Measurements from ENCODE around the gene APH1A. TPM values are rescaled to one million over a fixed set of nuclear protein-coding genes. Genes with fewer than 3 reads are reported as not detected.

Gene APH1A
- total and polyA plus RNA-seq, 4 experiments from 2014 or later: 45.1 to 120 (median 94.8) TPM

DNA sequence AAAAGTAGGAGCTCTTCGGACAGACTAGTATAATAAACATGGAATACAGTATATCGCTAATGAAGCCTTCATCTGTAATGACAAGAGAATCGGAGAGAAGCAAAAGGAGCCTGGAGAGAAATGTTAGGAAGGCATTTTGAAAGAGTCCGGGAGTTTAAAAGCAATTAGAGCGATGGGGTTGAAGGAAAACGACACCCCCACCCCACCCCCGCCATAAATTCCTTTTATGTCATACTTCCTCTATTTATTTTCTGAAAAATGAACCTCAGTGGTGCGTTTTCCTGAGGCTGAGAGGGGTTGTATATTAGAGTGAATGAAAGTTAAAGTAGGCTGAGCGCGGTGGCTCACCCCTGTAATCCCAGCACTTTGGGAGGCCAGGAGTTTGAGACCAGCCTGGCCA is 635 bp upstream of the APH1A start:
- POLR2A ChIA-PET (ENCODE audit: partially characterized antibody): interaction anchor here (0.5 to 2.6 kb wide), 17 partner anchors 9 to 383 kb away, joined by 3 to 37 read pairs (median 4); partner anchors contain the start of genes ANP32E, CIART, MCL1 and RPRD2
- intact Hi-C loops (cut with micrococcal nuclease): loop anchor here (2.0 kb wide), 1 partner anchor 13 kb away; the partner anchor contains the start of gene CIART
- H3K36me3 Mint-ChIP-seq: peaks cover 33 to 59% of the 10 kb centered on the region in 2 donors
- CTCF ChIA-PET (ENCODE audit: partially characterized antibody): interaction anchor here (1.0 to 1.5 kb wide), 4 partner anchors 13 to 652 kb away, joined by 3 to 4 read pairs (median 3); no protein-coding TSS in a partner anchor
- H3K27ac Mint-ChIP-seq: peak overlapping the region; percentile 96 to 99 (median 99)
- peaks cover 18 to 35% (median 27%) of the 10 kb centered on the region in 4 donors for H3K4me1 Mint-ChIP-seq
- H3K9me3 ChIP-seq (ENCODE audit: control insufficient read depth in 1 of 2, low read length in 2 of 2): no peaks in the 10 kb centered on the region
- H3K27me3 Mint-ChIP-seq: no peaks in the 10 kb centered on the region
- H3K4me3 Mint-ChIP-seq: peak overlapping the region; percentile 92 to 99 (median 97)
- no peak for DNase-seq
- peaks cover 24% of the 10 kb centered on the region for H3K4me1 ChIP-seq (ENCODE audit: insufficient read depth, low read length)
- H3K36me3 ChIP-seq (ENCODE audit: insufficient read depth, low read length): peaks cover 28% of the 10 kb centered on the region
- peak overlapping the region; percentile 83 to 85 for H3K4me3 ChIP-seq (ENCODE audit: low read length in 2 of 2)
- no peaks in the 10 kb centered on the region for H3K27me3 ChIP-seq (ENCODE audit: insufficient read depth, low read length)
- peak overlapping the region; percentile 96 for H3K27ac ChIP-seq (ENCODE audit: low read depth, low read length)
- H3K9me3 Mint-ChIP-seq: peaks cover 0 to 2% (median 0%) of the 10 kb centered on the region in 8 donors

DNA sequence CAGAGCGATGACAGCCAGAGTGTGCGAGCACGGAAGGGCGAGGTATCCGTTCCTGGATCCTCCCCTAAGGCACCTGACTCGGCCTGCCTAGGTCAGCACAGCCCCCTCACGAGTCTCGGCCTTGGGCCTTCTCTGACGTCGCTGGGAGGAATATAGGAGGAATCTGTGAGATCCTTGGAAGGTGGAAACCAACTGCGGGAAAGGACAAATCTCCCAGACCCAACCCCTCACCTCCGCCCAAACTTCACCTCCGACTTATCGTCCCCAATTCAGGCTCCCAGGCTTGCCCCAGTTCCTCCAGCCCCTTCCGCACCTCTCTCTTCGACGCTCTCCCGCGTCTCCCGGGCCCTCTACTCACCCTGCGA is 494 bp downstream of the APH1A start:
- Mint-ChIP-seq H3K36me3 (peaks cover 28 to 59% of the 10 kb centered on the region in 2 donors), H3K9me3 (peaks cover 0 to 2% (median 0%) of the 10 kb centered on the region in 8 donors), H3K27me3 (no peaks in the 10 kb centered on the region), H3K4me1 (peaks cover 18 to 35% (median 27%) of the 10 kb centered on the region in 4 donors), H3K4me3 (peak overlapping the region; percentile 92 to 99 (median 97)), H3K27ac (peak overlapping the region; percentile 96 to 99 (median 99))
- POLR2A ChIA-PET (ENCODE audit: partially characterized antibody): interaction anchor here (0.9 to 2.6 kb wide), 9 partner anchors 8 to 382 kb away, joined by 3 to 37 read pairs (median 7); partner anchors contain the start of genes ANP32E, CIART and RPRD2
- DNase-seq: peak; percentile 53 to 70 (median 59)
- Histone ChIP-seq H3K4me1 (ENCODE audit: insufficient read depth, low read length) (peaks cover 24% of the 10 kb centered on the region), H3K9me3 (ENCODE audit: control insufficient read depth in 1 of 2, low read length in 2 of 2) (no peaks in the 10 kb centered on the region), H3K4me3 (ENCODE audit: low read length in 2 of 2) (peak overlapping the region; percentile 83 to 85), H3K36me3 (ENCODE audit: insufficient read depth, low read length) (peaks cover 30% of the 10 kb centered on the region), H3K27me3 (ENCODE audit: insufficient read depth, low read length) (no peaks in the 10 kb centered on the region), H3K27ac (ENCODE audit: low read depth, low read length) (peak overlapping the region; percentile 96)
- CTCF ChIA-PET (ENCODE audit: partially characterized antibody): interaction anchor here (1.0 to 1.5 kb wide), 3 partner anchors 12 to 653 kb away, joined by 3 to 4 read pairs (median 3); no protein-coding TSS in a partner anchor
- intact Hi-C loops (cut with micrococcal nuclease): loop anchor here (1.0 to 2.0 kb wide), 3 partner anchors 14 to 32 kb away; partner anchors contain the start of genes ANP32E, CIART and MRPS21

DNA sequence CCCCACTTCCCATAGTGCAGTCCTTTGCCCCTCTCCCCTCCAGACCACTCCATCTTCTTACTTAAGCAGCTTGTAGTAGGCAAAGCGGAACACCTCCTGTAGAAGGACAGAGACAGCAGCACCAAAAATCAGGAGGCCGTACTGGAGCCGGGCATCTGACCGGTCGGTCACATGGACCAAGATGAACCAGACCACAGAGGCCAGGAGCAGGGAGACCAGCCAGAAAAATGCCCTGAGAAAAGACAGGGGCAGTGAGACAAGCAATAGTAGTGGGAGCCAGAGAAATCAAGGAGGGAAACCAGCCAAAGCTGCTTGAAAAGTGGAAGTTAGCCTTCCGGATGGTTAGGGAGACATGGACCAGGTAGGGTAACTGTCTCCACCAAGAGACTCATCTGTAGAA is 920 bp downstream of the APH1A start:
- intact Hi-C loops (cut with micrococcal nuclease): loop anchor here (1.0 to 2.0 kb wide), 3 partner anchors 15 to 32 kb away; partner anchors contain the start of genes ANP32E, CIART and MRPS21
- peaks cover 24% of the 10 kb centered on the region for H3K4me1 ChIP-seq (ENCODE audit: insufficient read depth, low read length)
- peak overlapping the region; percentile 83 to 85 for H3K4me3 ChIP-seq (ENCODE audit: low read length in 2 of 2)
- peaks cover 0 to 2% (median 0%) of the 10 kb centered on the region in 8 donors for H3K9me3 Mint-ChIP-seq
- H3K27ac ChIP-seq (ENCODE audit: low read depth, low read length): peak overlapping the region; percentile 96
- CTCF ChIA-PET (ENCODE audit: partially characterized antibody): interaction anchor here (0.6 kb wide), 1 partner anchor 12 kb away, joined by 3 read pairs; no protein-coding TSS in a partner anchor
- peaks cover 24 to 55% of the 10 kb centered on the region in 2 donors for H3K36me3 Mint-ChIP-seq
- peaks cover 18 to 35% (median 27%) of the 10 kb centered on the region in 4 donors for H3K4me1 Mint-ChIP-seq
- no peak for DNase-seq
- peak overlapping the region; percentile 96 to 99 (median 99) for H3K27ac Mint-ChIP-seq
- no peaks in the 10 kb centered on the region for H3K27me3 Mint-ChIP-seq
- H3K27me3 ChIP-seq (ENCODE audit: insufficient read depth, low read length): no peaks in the 10 kb centered on the region
- peak overlapping the region; percentile 92 to 99 (median 97) for H3K4me3 Mint-ChIP-seq
- no peaks in the 10 kb centered on the region for H3K9me3 ChIP-seq (ENCODE audit: control insufficient read depth in 1 of 2, low read length in 2 of 2)
- POLR2A ChIA-PET (ENCODE audit: partially characterized antibody): interaction anchor here (1.2 to 2.0 kb wide), 3 partner anchors 12 to 97 kb away, joined by 3 to 19 read pairs (median 7); partner anchors contain the start of genes ANP32E and RPRD2
- H3K36me3 ChIP-seq (ENCODE audit: insufficient read depth, low read length): peaks cover 30% of the 10 kb centered on the region

GRCh38 chr1:150263549-150263948 is 5.3 kb downstream of the APH1A start:
- peaks cover 11 to 28% (median 19%) of the 10 kb centered on the region in 4 donors for H3K4me1 Mint-ChIP-seq
- H3K36me3 Mint-ChIP-seq: peaks cover 22 to 40% of the 10 kb centered on the region in 2 donors
- H3K27me3 Mint-ChIP-seq: peaks cover 0 to 7% of the 10 kb centered on the region in 2 donors
- no peak overlapping the region for H3K4me3 ChIP-seq (ENCODE audit: low read length in 2 of 2)
- CTCF ChIA-PET (ENCODE audit: partially characterized antibody): interaction anchor here (2.0 kb wide), 1 partner anchor 18 kb away, joined by 6 read pairs; no protein-coding TSS in a partner anchor
- DNase-seq: no peak
- H3K36me3 ChIP-seq (ENCODE audit: insufficient read depth, low read length): peaks cover 30% of the 10 kb centered on the region
- POLR2A ChIA-PET (ENCODE audit: partially characterized antibody): interaction anchor here (0.6 kb wide), 2 partner anchors 8 kb away, joined by 3 read pairs; no protein-coding TSS in a partner anchor
- peaks cover 15% of the 10 kb centered on the region for H3K4me1 ChIP-seq (ENCODE audit: insufficient read depth, low read length)
- peak overlapping the region in 2 of 7 donors; percentile 36 to 40 for H3K27ac Mint-ChIP-seq
- H3K9me3 Mint-ChIP-seq: no peaks in the 10 kb centered on the region
- no peak overlapping the region for H3K4me3 Mint-ChIP-seq
- no peaks in the 10 kb centered on the region for H3K9me3 ChIP-seq (ENCODE audit: control insufficient read depth in 1 of 2, low read length in 2 of 2)
- H3K27me3 ChIP-seq (ENCODE audit: insufficient read depth, low read length): peaks cover 6% of the 10 kb centered on the region
- H3K27ac ChIP-seq (ENCODE audit: low read depth, low read length): no peak overlapping the region
- intact Hi-C loops (cut with micrococcal nuclease): no loop called here

DNA sequence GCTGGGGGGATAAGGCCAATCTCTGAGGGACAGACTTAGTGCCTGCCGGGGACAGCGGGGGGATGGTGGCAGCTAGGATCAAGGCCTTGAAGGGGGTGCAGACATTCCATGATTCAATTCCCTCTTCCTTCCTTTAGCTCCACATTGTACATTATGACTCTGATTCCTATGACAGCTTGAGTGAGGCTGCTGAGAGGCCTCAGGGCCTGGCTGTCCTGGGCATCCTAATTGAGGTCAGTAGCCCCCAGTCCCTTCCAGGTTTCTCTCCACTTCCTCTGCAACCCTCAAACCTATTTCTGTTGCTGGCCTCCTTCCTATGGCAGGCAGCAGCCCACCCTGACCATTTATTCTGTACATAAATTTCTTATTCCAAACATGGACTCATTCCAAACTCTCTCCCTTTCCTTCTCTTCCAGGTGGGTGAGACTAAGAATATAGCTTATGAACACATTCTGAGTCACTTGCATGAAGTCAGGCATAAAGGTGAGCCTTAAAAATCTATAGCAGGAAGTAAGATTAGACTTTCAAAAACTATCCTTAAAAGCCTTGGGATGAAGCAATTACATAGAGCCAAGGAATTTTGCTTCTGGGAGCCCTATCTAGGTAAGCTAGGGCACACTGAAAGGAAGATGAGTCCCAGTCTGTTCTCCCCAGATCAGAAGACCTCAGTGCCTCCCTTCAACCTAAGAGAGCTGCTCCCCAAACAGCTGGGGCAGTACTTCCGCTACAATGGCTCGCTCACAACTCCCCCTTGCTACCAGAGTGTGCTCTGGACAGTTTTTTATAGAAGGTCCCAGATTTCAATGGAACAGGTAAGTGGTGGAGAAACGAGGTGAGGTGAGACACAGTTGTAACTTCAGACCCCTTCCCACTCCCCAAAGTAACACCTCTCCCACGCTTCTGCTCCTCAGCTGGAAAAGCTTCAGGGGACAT is 6.2 kb downstream of the APH1A start:
- H3K4me1 Mint-ChIP-seq: peaks cover 6 to 19% (median 13%) of the 10 kb centered on the region in 4 donors
- H3K27me3 Mint-ChIP-seq: peaks cover 5 to 11% of the 10 kb centered on the region in 2 donors
- H3K27ac ChIP-seq (ENCODE audit: low read depth, low read length): no peak overlapping the region
- no peak for DNase-seq
- H3K27me3 ChIP-seq (ENCODE audit: insufficient read depth, low read length): peaks cover 11% of the 10 kb centered on the region
- CTCF ChIA-PET (ENCODE audit: partially characterized antibody): interaction anchor here (0.8 to 2.5 kb wide), 4 partner anchors 9 to 19 kb away, joined by 5 to 10 read pairs (median 6); partner anchors contain the start of gene C1orf54
- H3K9me3 ChIP-seq (ENCODE audit: control insufficient read depth in 1 of 2, low read length in 2 of 2): no peaks in the 10 kb centered on the region
- intact Hi-C loops (cut with micrococcal nuclease): no loop called here
- POLR2A ChIA-PET (ENCODE audit: partially characterized antibody): interaction anchor here (0.6 to 0.9 kb wide), 4 partner anchors 9 to 123 kb away, joined by 3 to 4 read pairs (median 4); partner anchors contain the start of gene RPRD2
- peaks cover 30% of the 10 kb centered on the region for H3K36me3 ChIP-seq (ENCODE audit: insufficient read depth, low read length)
- H3K4me1 ChIP-seq (ENCODE audit: insufficient read depth, low read length): peaks cover 10% of the 10 kb centered on the region
- peaks cover 19 to 31% of the 10 kb centered on the region in 2 donors for H3K36me3 Mint-ChIP-seq
- H3K27ac Mint-ChIP-seq: peak overlapping the region in 4 of 7 donors; percentile 37 to 43 (median 40)
- no peak overlapping the region for H3K4me3 ChIP-seq (ENCODE audit: low read length in 2 of 2)
- no peak overlapping the region for H3K4me3 Mint-ChIP-seq
- H3K9me3 Mint-ChIP-seq: no peaks in the 10 kb centered on the region

DNA sequence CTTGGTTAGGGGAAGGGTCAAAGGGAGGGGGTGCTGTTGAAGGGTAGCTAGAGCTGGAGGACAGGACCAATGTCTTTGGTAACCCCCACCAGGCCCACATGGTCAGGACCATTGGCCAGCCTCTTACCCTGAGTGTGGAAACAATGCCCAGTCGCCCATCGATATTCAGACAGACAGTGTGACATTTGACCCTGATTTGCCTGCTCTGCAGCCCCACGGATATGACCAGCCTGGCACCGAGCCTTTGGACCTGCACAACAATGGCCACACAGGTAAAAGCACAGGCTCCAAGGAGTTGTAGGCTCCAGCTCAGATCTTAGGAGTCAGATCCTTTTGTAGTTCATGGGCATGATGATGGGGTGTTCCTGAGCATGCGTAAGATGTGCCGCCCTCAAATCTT is 7.4 kb downstream of the APH1A start:
- no peaks in the 10 kb centered on the region for H3K9me3 Mint-ChIP-seq
- POLR2A ChIA-PET (ENCODE audit: partially characterized antibody): no interaction called here
- intact Hi-C loops (cut with micrococcal nuclease): no loop called here

More for the DNA sequence above, 7.4 kb downstream of the APH1A start:
- Histone ChIP-seq H3K36me3 (ENCODE audit: insufficient read depth, low read length) (peaks cover 21% of the 10 kb centered on the region), H3K27ac (ENCODE audit: low read depth, low read length) (no peak overlapping the region), H3K9me3 (ENCODE audit: control insufficient read depth in 1 of 2, low read length in 2 of 2) (no peaks in the 10 kb centered on the region), H3K4me3 (ENCODE audit: low read length in 2 of 2) (no peak overlapping the region), H3K4me1 (ENCODE audit: insufficient read depth, low read length) (peaks cover 4% of the 10 kb centered on the region), H3K27me3 (ENCODE audit: insufficient read depth, low read length) (peaks cover 24% of the 10 kb centered on the region)
- peaks cover 15 to 21% of the 10 kb centered on the region in 2 donors for H3K27me3 Mint-ChIP-seq
- no peak overlapping the region for H3K4me3 Mint-ChIP-seq
- peaks cover 13 to 20% of the 10 kb centered on the region in 2 donors for H3K36me3 Mint-ChIP-seq
- CTCF ChIA-PET (ENCODE audit: partially characterized antibody): interaction anchor here (2.5 kb wide), 1 partner anchor 10 kb away, joined by 10 read pairs; no protein-coding TSS in a partner anchor
- DNase-seq: no peak
- peaks cover 0 to 17% (median 6%) of the 10 kb centered on the region in 4 donors for H3K4me1 Mint-ChIP-seq
- H3K27ac Mint-ChIP-seq: no peak overlapping the region
